ENCODE results near the gene DMD. TPM values are rescaled to one million over a fixed set of nuclear protein-coding genes. Genes with fewer than 3 reads are reported as not detected.

Gene DMD
- total and polyA plus RNA-seq, 2 of the 13 experiments (the other 11 are each of a cell fraction or from before 2014, with no cell fraction given) = 17.6 to 25.9 TPM

DNA sequence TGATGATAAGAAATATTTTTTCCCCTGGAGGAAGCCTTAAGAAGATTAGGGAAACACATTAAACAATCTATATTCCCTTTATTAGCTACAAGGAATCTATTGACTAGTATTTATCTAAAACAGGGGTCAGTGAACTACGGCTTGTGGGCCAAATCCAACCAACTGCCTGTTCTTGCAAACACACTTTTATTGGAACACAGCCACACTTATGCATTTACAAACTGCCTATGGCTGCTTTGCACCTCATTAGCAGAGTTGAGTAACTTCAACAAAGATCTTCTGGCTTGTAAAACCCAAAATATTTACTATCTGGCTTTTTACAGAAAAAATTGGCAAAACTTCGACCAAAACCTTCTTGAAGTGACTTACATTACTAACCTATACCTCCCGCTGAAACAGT lies 1405.6 kb downstream of the DMD start:
- DNase-seq (ENCODE audit: low spot score) = no peak
- no peaks in the 10 kb centered on the region for H3K4me1 ChIP-seq (ENCODE audit: insufficient read depth, low read length)
- no peak for TF ChIP-seq MEF2D (CRISPR knock-in tag; IDR thresholded peaks at IDR 0.05)
- no peak for TF ChIP-seq ZBTB8A (CRISPR knock-in tag; IDR thresholded peaks at IDR 0.05; ENCODE audit: borderline replicate concordance, low read depth)
- TF ChIP-seq NFRKB (IDR thresholded peaks at IDR 0.05) = no peak
- no peak for TF ChIP-seq HNRNPK (IDR thresholded peaks at IDR 0.05; ENCODE audit: low read depth, low read length, poor library complexity, severe bottlenecking)
- no peak for TF ChIP-seq ARHGAP35 (CRISPR knock-in tag; IDR thresholded peaks at IDR 0.05; ENCODE audit: borderline replicate concordance)
- no peak for TF ChIP-seq FOSL1 (CRISPR knock-in tag; IDR thresholded peaks at IDR 0.05; ENCODE audit: borderline replicate concordance)
- no peak for TF ChIP-seq TGIF2 (CRISPR knock-in tag; IDR thresholded peaks at IDR 0.05)
- no peak for TF ChIP-seq ZNF607 (CRISPR knock-in tag; IDR thresholded peaks at IDR 0.05; ENCODE audit: borderline replicate concordance)
- WGBS (ENCODE audit: low lambda C conversion rate) = 44% methylated on average over 2 of the region's 3 CpGs
- no TSS peak for BruUV-seq (replicated peaks)
- no peaks in the 10 kb centered on the region for H3K9me3 ChIP-seq (ENCODE audit: low read length)
- no peaks in the 10 kb centered on the region for H3K79me2 ChIP-seq (ENCODE audit: insufficient read depth, low read length)
- no peak overlapping the region for H3K27ac ChIP-seq (ENCODE audit: extremely low read length, insufficient read depth, low read length)
- H3K36me3 ChIP-seq (replicated peaks in 1 of 2; ENCODE audit: control insufficient read depth in 1 of 2, insufficient read depth in 2 of 2, low read length in 2 of 2) = no peaks in the 10 kb centered on the region
- CTCF ChIA-PET (ENCODE audit: low intra/inter-chr PET ratio, low total read pairs) = no interaction called here
- intact Hi-C loops (cut with micrococcal nuclease; ENCODE audit: unreplicated experiment) = no loop called here
- no peak overlapping the region for H3K9ac ChIP-seq (ENCODE audit: insufficient read depth, low read depth, low read length)
- no peak overlapping the region for H3K4me3 ChIP-seq (replicated peaks in 1 of 3; ENCODE audit: insufficient read depth in 1 of 3, low read depth in 2 of 3, low read length in 3 of 3)
- H4K20me1 ChIP-seq (ENCODE audit: insufficient read depth, low read length) = no peaks in the 10 kb centered on the region
- H3K27me3 ChIP-seq (ENCODE audit: control insufficient read depth in 1 of 2, insufficient read depth in 2 of 2, low read length in 2 of 2) = no peaks in the 10 kb centered on the region
- ATAC-seq = no peak
- POLR2A ChIA-PET = no interaction called here
- no peak overlapping the region for H2AFZ ChIP-seq (ENCODE audit: low read length)
- FAIRE-seq = no peak
- in situ Hi-C loops (cut with HindIII; ENCODE audit: extremely low pct_ligation_motif_present, low pct_unique_long_range_greater_than_20kb) = no loop called here
- no peak overlapping the region for H3K4me2 ChIP-seq (ENCODE audit: low read depth, low read length)

DNA sequence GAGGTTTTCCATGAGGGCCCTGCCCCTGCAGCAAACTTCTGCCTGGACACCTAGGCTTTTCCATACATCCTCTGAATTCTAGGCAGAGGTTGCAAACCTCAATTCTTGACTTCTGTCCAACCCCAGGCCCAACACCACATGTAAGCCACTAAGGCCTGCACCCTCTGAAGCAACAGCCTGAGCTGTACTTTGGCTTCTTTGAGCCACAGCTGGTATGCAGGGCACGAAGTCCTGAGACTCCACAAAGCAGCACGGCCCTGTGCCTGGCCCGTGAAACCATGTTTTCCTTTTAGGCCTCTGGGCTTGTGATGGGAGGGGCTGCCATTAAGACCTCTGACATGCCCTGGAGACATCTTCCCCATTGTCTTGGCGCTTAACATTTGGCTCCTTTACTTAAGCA lies 1411.1 kb downstream of the DMD start:
- Histone ChIP-seq H3K27ac (ENCODE audit: extremely low read length, insufficient read depth, low read length) (no peak overlapping the region), H3K9ac (ENCODE audit: insufficient read depth, low read depth, low read length) (no peak overlapping the region), H4K20me1 (ENCODE audit: insufficient read depth, low read length) (no peaks in the 10 kb centered on the region), H3K9me3 (ENCODE audit: low read length) (no peaks in the 10 kb centered on the region), H3K27me3 (ENCODE audit: control insufficient read depth in 1 of 2, insufficient read depth in 2 of 2, low read length in 2 of 2) (no peaks in the 10 kb centered on the region), H3K79me2 (ENCODE audit: insufficient read depth, low read length) (no peaks in the 10 kb centered on the region), H2AFZ (ENCODE audit: low read length) (no peak overlapping the region), H3K36me3 (replicated peaks in 1 of 2; ENCODE audit: control insufficient read depth in 1 of 2, insufficient read depth in 2 of 2, low read length in 2 of 2) (no peaks in the 10 kb centered on the region), H3K4me1 (ENCODE audit: insufficient read depth, low read length) (no peaks in the 10 kb centered on the region), H3K4me3 (replicated peaks in 1 of 3; ENCODE audit: insufficient read depth in 1 of 3, low read depth in 2 of 3, low read length in 3 of 3) (no peak overlapping the region), H3K4me2 (ENCODE audit: low read depth, low read length) (no peak overlapping the region)
- intact Hi-C loops (cut with micrococcal nuclease; ENCODE audit: unreplicated experiment) = no loop called here
- ATAC-seq = no peak
- 0% methylated on average over 1 of the region's 4 CpGs for WGBS (ENCODE audit: low lambda C conversion rate)
- no peak for DNase-seq (ENCODE audit: low spot score)
- CTCF ChIA-PET (ENCODE audit: low intra/inter-chr PET ratio, low total read pairs) = no interaction called here
- in situ Hi-C loops (cut with HindIII; ENCODE audit: extremely low pct_ligation_motif_present, low pct_unique_long_range_greater_than_20kb) = no loop called here
- POLR2A ChIA-PET = no interaction called here
- no TSS peak for BruUV-seq (replicated peaks)
- TF ChIP-seq ZNF761 (CRISPR knock-in tag; conservative IDR thresholded peaks at IDR 0.05) (no peak), SATB2 (CRISPR knock-in tag; IDR thresholded peaks at IDR 0.05) (no peak)
- FAIRE-seq = no peak

Measured in HepG2 (cell line).